ENCODE measurements around the gene CDC42BPA. TPM values are rescaled to one million over a fixed set of nuclear protein-coding genes. Genes with fewer than 3 reads are reported as not detected.
A peak's percentile ranks its signal among the peaks of the same experiment; 100 is the strongest.

CDC42BPA gene
- total and polyA plus RNA-seq, 9 of the 15 experiments (the other 6 are each of a cell fraction or from before 2014, with no cell fraction given) = 8.0 to 77.5 (median 52.1) TPM

GRCh38 chr1:227318016-227318852 is at the start of gene CDC42BPA (continued):
- TF ChIP-seq MGA (IDR thresholded peaks at IDR 0.05) = no peak
- no peak for TF ChIP-seq NR2C2 (CRISPR knock-in tag; IDR thresholded peaks at IDR 0.05)
- peak; percentile 71 for TF ChIP-seq NR2C2 (tag; IDR thresholded peaks at IDR 0.05)
- TF ChIP-seq, protein P1, sequence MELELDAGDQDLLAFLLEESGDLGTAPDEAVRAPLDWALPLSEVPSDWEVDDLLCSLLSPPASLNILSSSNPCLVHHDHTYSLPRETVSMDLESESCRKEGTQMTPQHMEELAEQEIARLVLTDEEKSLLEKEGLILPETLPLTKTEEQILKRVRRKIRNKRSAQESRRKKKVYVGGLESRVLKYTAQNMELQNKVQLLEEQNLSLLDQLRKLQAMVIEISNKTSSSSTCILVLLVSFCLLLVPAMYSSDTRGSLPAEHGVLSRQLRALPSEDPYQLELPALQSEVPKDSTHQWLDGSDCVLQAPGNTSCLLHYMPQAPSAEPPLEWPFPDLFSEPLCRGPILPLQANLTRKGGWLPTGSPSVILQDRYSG (tag; conservative IDR thresholded peaks at IDR 0.05; ENCODE audit: low read depth) = no peak
- TF ChIP-seq NFIC (IDR thresholded peaks at IDR 0.05) = peak; percentile 5; the same call in 1 of the 2 replicates
- TF ChIP-seq ZEB2 (IDR thresholded peaks at IDR 0.05) = no peak
- 0 out of 2 replicates have a peak, but pooled peaks have one; percentile 86 for TF ChIP-seq ERF (CRISPR knock-in tag; IDR thresholded peaks at IDR 0.05)
- TF ChIP-seq, protein P2, sequence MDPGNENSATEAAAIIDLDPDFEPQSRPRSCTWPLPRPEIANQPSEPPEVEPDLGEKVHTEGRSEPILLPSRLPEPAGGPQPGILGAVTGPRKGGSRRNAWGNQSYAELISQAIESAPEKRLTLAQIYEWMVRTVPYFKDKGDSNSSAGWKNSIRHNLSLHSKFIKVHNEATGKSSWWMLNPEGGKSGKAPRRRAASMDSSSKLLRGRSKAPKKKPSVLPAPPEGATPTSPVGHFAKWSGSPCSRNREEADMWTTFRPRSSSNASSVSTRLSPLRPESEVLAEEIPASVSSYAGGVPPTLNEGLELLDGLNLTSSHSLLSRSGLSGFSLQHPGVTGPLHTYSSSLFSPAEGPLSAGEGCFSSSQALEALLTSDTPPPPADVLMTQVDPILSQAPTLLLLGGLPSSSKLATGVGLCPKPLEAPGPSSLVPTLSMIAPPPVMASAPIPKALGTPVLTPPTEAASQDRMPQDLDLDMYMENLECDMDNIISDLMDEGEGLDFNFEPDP (CRISPR knock-in tag; IDR thresholded peaks at IDR 0.05) = no peak
- no peak for TF ChIP-seq ZBTB5 (IDR thresholded peaks at IDR 0.05)
- no peak for TF ChIP-seq CEBPB (tag; IDR thresholded peaks at IDR 0.05)
- TF ChIP-seq ZNF23 (CRISPR knock-in tag; IDR thresholded peaks at IDR 0.05) = no peak
